ENCODE measurements around the gene SPECC1. TPM values are rescaled to one million over a fixed set of nuclear protein-coding genes. Genes with fewer than 3 reads are reported as not detected.

The SPECC1 gene
- polyA plus RNA-seq, 3 donors, result 36.0 to 58.4 (median 50.5) TPM

Small RNA genes lying within 50 kb of the gene (small RNA-seq; reads per million reads assigned to genes)
- gene AC008088.1 (ENCODE audit: insufficient read length, low read depth) (not detected), gene RNU6-1057P (ENCODE audit: insufficient read length, low read depth) (not detected), gene RNU6-258P (ENCODE audit: insufficient read length, low read depth) (not detected), gene RNU6-467P (ENCODE audit: insufficient read length, low read depth) (not detected)

Other genes starting within 250 kb of the SPECC1 start
- 10 to 100 TPM in 2 of 3 donors, 1 to 10 TPM in 1; 8.5 to 27.2 (median 12.3) TPM for gene ULK2, start 141.4 kb upstream of the SPECC1 start, polyA plus RNA-seq
- gene AKAP10, start 31.5 kb upstream of the SPECC1 start, polyA plus RNA-seq, result 10 to 100 TPM; 13.1 to 62.6 (median 15.4) TPM